ENCODE data around the gene TBC1D9B. TPM values are rescaled to one million over a fixed set of nuclear protein-coding genes. Genes with fewer than 3 reads are reported as not detected.

The TBC1D9B gene
- total RNA-seq, 2 experiments from 2014 or later, result 92.4 to 94.6 TPM

DNA sequence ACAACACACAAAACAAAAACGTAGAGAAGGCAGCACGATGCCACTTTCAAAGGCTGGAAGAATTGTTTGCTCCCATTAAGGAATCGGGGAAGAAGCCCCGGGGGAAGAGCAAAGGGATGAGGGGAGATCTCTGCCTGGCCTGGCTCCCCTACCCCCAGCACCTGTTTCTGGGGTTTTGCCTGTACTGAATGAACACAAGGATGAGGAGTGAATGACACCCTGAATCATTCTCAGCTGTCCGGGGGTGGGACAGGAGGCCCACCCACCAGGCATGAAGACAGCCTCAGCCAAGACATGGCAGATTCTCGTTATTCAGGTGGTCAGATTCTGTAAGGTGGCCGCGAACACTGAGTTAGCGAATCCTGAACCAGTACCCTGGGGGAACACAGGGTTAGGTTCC, 7.5 kb downstream of the TBC1D9B start:
- ATAC-seq (no peak), DNase-seq (no peak)
- Mint-ChIP-seq H3K27me3 (no peaks in the 10 kb centered on the region), H3K4me3 (no peak overlapping the region), H3K4me1 (ENCODE audit: low read depth) (peaks cover 4% of the 10 kb centered on the region), H3K27ac (no peak overlapping the region), H3K9me3 (no peaks in the 10 kb centered on the region), H3K36me3 (ENCODE audit: low read depth) (peaks cover 27% of the 10 kb centered on the region)
- intact Hi-C loops (cut with micrococcal nuclease), result no loop called here
- ChIA-PET CTCF (interaction anchor here (0.9 kb wide), 1 partner anchor 8 kb away, joined by 3 read pairs; no protein-coding TSS in a partner anchor), POLR2A (no interaction called here)
- TF ChIP-seq, protein P1, sequence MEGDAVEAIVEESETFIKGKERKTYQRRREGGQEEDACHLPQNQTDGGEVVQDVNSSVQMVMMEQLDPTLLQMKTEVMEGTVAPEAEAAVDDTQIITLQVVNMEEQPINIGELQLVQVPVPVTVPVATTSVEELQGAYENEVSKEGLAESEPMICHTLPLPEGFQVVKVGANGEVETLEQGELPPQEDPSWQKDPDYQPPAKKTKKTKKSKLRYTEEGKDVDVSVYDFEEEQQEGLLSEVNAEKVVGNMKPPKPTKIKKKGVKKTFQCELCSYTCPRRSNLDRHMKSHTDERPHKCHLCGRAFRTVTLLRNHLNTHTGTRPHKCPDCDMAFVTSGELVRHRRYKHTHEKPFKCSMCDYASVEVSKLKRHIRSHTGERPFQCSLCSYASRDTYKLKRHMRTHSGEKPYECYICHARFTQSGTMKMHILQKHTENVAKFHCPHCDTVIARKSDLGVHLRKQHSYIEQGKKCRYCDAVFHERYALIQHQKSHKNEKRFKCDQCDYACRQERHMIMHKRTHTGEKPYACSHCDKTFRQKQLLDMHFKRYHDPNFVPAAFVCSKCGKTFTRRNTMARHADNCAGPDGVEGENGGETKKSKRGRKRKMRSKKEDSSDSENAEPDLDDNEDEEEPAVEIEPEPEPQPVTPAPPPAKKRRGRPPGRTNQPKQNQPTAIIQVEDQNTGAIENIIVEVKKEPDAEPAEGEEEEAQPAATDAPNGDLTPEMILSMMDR (IDR thresholded peaks at IDR 0.05), result no peak

DNA sequence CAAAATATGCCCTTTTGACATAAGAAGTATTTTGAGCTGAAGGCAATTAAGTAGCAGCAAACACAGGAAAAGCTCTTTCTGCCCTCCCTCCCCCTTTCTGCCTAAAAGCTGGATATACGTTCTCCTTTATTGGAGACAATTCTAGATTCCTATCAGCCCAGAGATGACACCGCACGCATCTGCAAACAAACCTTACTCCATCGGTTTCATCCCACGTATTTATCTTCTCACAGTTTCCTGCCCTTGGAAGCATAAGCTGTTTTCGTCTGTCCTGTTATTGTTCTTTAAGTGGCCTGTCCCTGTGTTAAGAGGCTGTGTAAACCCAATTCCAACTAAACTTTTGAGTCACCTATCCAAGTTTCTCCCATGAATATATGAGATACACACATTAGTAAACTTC, 11.8 kb downstream of the TBC1D9B start:
- no peaks in the 10 kb centered on the region for H3K9me3 Mint-ChIP-seq
- ChIA-PET CTCF (no interaction called here), POLR2A (no interaction called here)
- no peaks in the 10 kb centered on the region for H3K27me3 Mint-ChIP-seq
- H3K27ac Mint-ChIP-seq, result no peak overlapping the region
- intact Hi-C loops (cut with micrococcal nuclease), result no loop called here
- H3K4me1 Mint-ChIP-seq (ENCODE audit: low read depth), result no peaks in the 10 kb centered on the region
- TF ChIP-seq, protein P1 (IDR thresholded peaks at IDR 0.05), result no peak
- H3K4me3 Mint-ChIP-seq, result no peak overlapping the region
- ATAC-seq (no peak), DNase-seq (no peak)
- H3K36me3 Mint-ChIP-seq (ENCODE audit: low read depth), result peaks cover 24% of the 10 kb centered on the region

DNA sequence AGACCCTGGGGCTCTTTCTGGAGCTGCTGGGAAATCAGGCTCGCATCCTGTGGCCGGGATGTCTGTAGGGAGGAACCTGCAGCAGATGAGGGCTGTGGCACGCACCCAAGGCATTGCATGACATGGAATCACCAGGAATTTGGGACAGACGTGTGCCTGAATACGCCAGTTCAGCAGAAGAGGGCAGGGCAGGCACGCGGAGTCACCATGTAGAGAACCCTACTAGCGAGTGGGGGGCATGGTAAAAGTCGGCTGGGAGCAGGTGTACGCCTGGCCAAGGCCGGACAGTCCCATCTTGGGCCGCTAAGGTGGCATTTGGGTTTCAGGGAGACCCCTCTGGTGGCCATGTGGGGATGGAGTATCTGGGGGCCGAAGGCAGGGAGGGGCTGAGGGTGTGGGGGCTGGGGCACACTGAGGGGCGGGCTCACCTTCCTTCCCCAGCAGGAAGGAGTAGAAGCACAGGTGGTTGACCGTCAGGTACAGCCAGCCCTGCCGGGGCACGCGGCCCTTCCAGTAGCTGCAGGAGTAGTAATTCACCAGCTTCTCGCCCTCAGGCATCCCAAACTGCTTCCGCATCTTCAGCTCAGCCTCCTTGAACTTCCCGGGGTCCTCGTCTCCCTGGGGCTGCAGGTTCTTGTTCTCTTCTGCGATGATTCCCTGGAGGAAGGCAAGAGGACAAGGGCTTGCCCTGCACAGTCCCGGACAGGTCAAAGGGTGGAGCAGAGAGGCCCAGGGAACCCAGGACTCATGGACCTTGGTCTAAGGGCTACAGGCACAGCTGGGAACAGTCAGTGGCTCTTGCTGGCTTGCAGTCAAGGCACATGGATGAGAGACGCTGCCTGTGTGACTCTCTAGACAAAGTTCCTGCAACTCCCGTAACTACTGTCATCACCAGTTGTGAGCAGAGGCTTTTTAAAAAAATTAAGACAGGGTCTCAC, 13.5 kb downstream of the TBC1D9B start:
- Mint-ChIP-seq H3K4me3 (no peak overlapping the region), H3K27me3 (no peaks in the 10 kb centered on the region), H3K36me3 (ENCODE audit: low read depth) (peaks cover 27% of the 10 kb centered on the region), H3K27ac (no peak overlapping the region), H3K9me3 (no peaks in the 10 kb centered on the region), H3K4me1 (ENCODE audit: low read depth) (no peaks in the 10 kb centered on the region)
- TF ChIP-seq, protein P1 (IDR thresholded peaks at IDR 0.05), result no peak
- ChIA-PET CTCF (no interaction called here), POLR2A (no interaction called here)
- ATAC-seq (no peak), DNase-seq (no peak)
- intact Hi-C loops (cut with micrococcal nuclease), result no loop called here

DNA sequence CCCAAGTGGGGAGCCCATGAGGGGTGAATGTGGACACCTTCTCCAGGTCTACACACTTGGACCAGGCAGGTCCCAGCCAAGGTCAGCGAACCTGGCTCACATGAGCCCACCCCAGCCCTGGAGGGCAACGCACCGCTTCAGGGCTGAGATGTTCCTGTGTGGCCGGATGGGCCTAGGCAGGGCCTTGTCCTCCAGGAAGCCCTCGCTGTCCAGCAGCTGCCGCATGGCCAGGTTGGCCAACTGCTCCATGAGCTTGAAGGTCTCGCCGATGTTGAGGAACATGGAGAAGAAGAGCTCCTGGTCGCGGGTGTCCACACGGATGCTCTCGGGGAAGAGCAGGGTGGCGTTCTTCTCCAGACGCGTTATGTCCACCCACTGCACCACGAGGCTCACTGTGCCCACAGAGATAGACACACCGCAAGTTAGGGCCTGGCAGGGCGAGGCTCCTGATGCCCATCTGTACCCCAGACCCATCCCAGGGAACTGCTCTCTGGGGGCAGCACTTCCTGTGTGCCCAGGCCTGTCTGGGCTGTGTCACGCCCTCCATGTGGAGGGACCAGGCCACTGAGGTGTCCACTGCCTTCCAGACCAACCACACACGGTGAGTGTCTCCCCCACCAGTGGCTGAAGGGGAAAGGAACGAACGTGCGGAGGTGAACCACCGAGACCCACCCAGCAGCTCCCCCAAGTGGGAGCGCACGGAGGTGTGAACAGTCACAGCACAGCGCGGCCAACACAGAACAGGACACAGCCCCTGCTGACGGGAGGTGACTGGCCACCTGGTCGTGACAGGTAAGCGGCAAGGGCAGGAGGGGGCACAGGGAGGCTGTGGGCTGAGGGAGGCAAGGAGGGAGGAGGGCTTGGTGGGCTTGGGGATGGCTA, 14.4 kb downstream of the TBC1D9B start:
- H3K27ac Mint-ChIP-seq, result no peak overlapping the region
- ATAC-seq, result no peak

More for the DNA sequence above, 14.4 kb downstream of the TBC1D9B start:
- H3K27me3 Mint-ChIP-seq, result no peaks in the 10 kb centered on the region
- H3K4me3 Mint-ChIP-seq, result no peak overlapping the region
- peaks cover 29% of the 10 kb centered on the region for H3K36me3 Mint-ChIP-seq (ENCODE audit: low read depth)
- no peaks in the 10 kb centered on the region for H3K4me1 Mint-ChIP-seq (ENCODE audit: low read depth)
- ChIA-PET CTCF (no interaction called here), POLR2A (no interaction called here)
- no peak for DNase-seq
- TF ChIP-seq, protein P1 (IDR thresholded peaks at IDR 0.05), result no peak
- H3K9me3 Mint-ChIP-seq, result no peaks in the 10 kb centered on the region
- intact Hi-C loops (cut with micrococcal nuclease), result no loop called here
